Chondrocyte (in vitro differentiated cells): Measurements from ENCODE around the gene FABP2. TPM values are rescaled to one million over a fixed set of nuclear protein-coding genes. Genes with fewer than 3 reads are reported as not detected.
A peak's percentile ranks its signal among the peaks of the same experiment; 100 is the strongest.

ENCODE experiments used
- DNase-seq: peaks from one replicate; pipeline ENCODE4 v3.0.0; 2021; ENCODE audit warnings: mixed read lengths, low spot score
- H3K27ac Mint-ChIP-seq: one replicate; pipeline ENCODE4 v1.8.0; 2021; ENCODE audit warnings: mild to moderate bottlenecking, moderate library complexity, mixed read lengths; ENCODE audit not compliant: unreplicated experiment
- H3K27me3 Mint-ChIP-seq: 2 replicates; pipeline ENCODE4 v1.8.0; 2021; ENCODE audit warnings: low read depth, mixed read lengths
- H3K36me3 Mint-ChIP-seq: 2 replicates; pipeline ENCODE4 v1.8.0; 2021; ENCODE audit warnings: low read depth, mixed read lengths
- H3K4me1 Mint-ChIP-seq: 2 replicates; pipeline ENCODE4 v1.8.0; 2021; ENCODE audit warnings: low read depth, mild to moderate bottlenecking, mixed read lengths
- H3K4me3 Mint-ChIP-seq: one replicate; pipeline ENCODE4 v1.8.0; 2021; ENCODE audit warnings: mild to moderate bottlenecking, moderate library complexity, mixed read lengths; ENCODE audit not compliant: unreplicated experiment
- H3K9me3 Mint-ChIP-seq: 2 replicates; pipeline ENCODE4 v1.8.0; 2021; ENCODE audit warnings: low read depth, mixed read lengths
- total RNA-seq: library from RNA; stranded (reverse); gene quantifications from 3 replicates; pipeline ENCODE4 v1.2.1, GENCODE V29; 2021
- TF ChIP-seq, protein P1 (sequence below): fragments of 200-600 bp; sonication (generic); IDR thresholded peaks from 2 replicates; pipeline ENCODE4 v1.5.0; 2021; ENCODE audit warnings: antibody characterized with exemption, mild to moderate bottlenecking, moderate library complexity

Gene FABP2
- total RNA-seq, 1 donor from 2014 or later, result not detected

- TF ChIP-seq, protein P1, sequence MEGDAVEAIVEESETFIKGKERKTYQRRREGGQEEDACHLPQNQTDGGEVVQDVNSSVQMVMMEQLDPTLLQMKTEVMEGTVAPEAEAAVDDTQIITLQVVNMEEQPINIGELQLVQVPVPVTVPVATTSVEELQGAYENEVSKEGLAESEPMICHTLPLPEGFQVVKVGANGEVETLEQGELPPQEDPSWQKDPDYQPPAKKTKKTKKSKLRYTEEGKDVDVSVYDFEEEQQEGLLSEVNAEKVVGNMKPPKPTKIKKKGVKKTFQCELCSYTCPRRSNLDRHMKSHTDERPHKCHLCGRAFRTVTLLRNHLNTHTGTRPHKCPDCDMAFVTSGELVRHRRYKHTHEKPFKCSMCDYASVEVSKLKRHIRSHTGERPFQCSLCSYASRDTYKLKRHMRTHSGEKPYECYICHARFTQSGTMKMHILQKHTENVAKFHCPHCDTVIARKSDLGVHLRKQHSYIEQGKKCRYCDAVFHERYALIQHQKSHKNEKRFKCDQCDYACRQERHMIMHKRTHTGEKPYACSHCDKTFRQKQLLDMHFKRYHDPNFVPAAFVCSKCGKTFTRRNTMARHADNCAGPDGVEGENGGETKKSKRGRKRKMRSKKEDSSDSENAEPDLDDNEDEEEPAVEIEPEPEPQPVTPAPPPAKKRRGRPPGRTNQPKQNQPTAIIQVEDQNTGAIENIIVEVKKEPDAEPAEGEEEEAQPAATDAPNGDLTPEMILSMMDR, result no peak
- peaks cover 5% of the 10 kb centered on the region for H3K4me1 Mint-ChIP-seq
- no peak for DNase-seq
- no peaks in the 10 kb centered on the region for H3K27me3 Mint-ChIP-seq
- H3K4me3 Mint-ChIP-seq, result no peak overlapping the region
- no peaks in the 10 kb centered on the region for H3K36me3 Mint-ChIP-seq
- H3K9me3 Mint-ChIP-seq, result no peaks in the 10 kb centered on the region
- H3K27ac Mint-ChIP-seq, result no peak overlapping the region
These were observed 3.9 kb downstream of the FABP2 start for GRCh38 chr4:119317990-119318389.

GRCh38 chr4:119315036-119315435 lies 6.9 kb downstream of the FABP2 start:
- Mint-ChIP-seq H3K27ac (peak overlapping the region; percentile 37), H3K4me3 (no peak overlapping the region)
- no peak for DNase-seq

GRCh38 chr4:119314356-119314755 lies 7.6 kb downstream of the FABP2 start:
- Mint-ChIP-seq H3K4me1 (peaks cover 8% of the 10 kb centered on the region), H3K27me3 (no peaks in the 10 kb centered on the region), H3K9me3 (no peaks in the 10 kb centered on the region), H3K36me3 (no peaks in the 10 kb centered on the region), H3K4me3 (no peak overlapping the region), H3K27ac (no peak overlapping the region)
- TF ChIP-seq, protein P1, result peak; percentile 89
- DNase-seq, result no peak

More at GRCh38 chr4:119315036-119315435, 6.9 kb downstream of the FABP2 start:
- TF ChIP-seq, protein P1, result no peak
- Mint-ChIP-seq H3K4me1 (peaks cover 8% of the 10 kb centered on the region), H3K36me3 (no peaks in the 10 kb centered on the region), H3K27me3 (no peaks in the 10 kb centered on the region), H3K9me3 (no peaks in the 10 kb centered on the region)

DNA sequence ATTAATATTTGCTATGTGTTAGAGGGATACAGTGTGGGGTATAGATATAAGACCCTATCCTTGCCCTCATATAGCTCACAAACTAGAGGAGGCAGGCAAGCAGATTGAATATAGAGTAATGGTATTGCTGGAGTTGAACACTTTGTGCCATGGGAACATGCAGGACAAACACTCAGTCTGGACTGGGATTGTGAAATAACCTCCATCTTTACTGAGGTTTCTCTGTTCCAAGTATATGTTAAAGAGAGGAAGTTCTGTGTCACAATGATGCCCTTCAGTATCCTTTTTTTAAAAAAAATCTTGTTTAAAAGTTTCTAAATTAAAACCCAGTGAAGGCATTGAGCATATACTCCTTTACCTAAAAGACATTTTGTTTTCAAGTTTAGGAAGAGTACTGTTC lies 8.7 kb downstream of the FABP2 start:
- Mint-ChIP-seq H3K27ac (no peak overlapping the region), H3K36me3 (no peaks in the 10 kb centered on the region), H3K4me3 (no peak overlapping the region), H3K9me3 (no peaks in the 10 kb centered on the region), H3K4me1 (peaks cover 8% of the 10 kb centered on the region), H3K27me3 (no peaks in the 10 kb centered on the region)
- no peak for DNase-seq
- TF ChIP-seq, protein P1, result no peak

- Mint-ChIP-seq H3K36me3 (no peaks in the 10 kb centered on the region), H3K9me3 (no peaks in the 10 kb centered on the region), H3K4me1 (peaks cover 8% of the 10 kb centered on the region), H3K4me3 (no peak overlapping the region), H3K27me3 (no peaks in the 10 kb centered on the region), H3K27ac (peak overlapping the region; percentile 10)
- no peak for DNase-seq
- TF ChIP-seq, protein P1, result no peak
These were observed 11.1 kb downstream of the FABP2 start for GRCh38 chr4:119310826-119311225.
